Activated CD4-positive, alpha-beta T cell treated with anti-CD3 and anti-CD28 coated beads, Interleukin-10, Interleukin-2, amounts not matched to agents 100 ng/mL and 50 ng/mL, durations not matched to agents 16 hours and 8 hours (primary cell): ENCODE data around the gene MED25.

Experiments
- DNase-seq: peaks from one replicate; pipeline ENCODE4 v3.0.0-alpha.2; 2020

The MED25 gene

DNA sequence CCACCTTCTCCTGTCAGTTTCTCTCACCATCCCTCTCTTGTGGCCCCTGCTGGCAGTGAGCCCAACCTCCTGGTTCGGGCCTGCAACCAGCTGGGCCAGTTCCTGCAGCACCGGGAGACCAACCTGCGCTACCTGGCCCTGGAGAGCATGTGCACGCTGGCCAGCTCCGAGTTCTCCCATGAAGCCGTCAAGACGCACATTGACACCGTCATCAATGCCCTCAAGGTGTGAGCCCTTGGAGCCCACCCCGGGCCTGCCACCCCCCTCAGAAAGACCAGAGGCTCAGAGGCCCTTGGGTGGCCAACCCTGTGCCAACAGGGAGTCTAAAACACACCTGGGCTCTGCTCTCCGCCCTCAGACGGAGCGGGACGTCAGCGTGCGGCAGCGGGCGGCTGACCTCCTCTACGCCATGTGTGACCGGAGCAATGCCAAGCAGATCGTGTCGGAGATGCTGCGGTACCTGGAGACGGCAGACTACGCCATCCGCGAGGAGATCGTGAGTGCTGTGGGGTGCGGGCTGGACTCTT is 18.8 kb upstream of the MED25 start:
- DNase-seq: no peak

DNA sequence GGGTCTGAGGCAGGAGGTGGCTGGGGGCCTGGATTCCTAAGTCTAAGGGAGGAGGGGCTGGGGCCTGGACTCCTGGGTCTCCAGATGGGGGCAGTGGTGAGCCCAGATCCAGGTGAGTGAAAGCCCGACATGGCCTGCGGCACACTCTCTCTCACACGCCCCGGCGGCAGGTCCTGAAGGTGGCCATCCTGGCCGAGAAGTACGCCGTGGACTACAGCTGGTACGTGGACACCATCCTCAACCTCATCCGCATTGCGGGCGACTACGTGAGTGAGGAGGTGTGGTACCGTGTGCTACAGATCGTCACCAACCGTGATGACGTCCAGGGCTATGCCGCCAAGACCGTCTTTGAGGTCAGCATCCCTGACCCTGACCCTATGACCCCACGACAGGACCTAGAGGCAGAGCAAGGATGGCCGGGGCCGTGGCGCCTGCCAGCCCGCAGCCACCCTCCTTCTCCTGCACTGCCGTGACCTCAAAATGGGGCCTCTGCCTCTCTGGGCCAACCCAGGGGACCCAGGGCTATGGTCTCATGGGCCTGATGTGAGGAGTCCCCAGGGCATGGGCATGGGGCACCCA is 18.2 kb upstream of the MED25 start:
- DNase-seq: no peak

DNA sequence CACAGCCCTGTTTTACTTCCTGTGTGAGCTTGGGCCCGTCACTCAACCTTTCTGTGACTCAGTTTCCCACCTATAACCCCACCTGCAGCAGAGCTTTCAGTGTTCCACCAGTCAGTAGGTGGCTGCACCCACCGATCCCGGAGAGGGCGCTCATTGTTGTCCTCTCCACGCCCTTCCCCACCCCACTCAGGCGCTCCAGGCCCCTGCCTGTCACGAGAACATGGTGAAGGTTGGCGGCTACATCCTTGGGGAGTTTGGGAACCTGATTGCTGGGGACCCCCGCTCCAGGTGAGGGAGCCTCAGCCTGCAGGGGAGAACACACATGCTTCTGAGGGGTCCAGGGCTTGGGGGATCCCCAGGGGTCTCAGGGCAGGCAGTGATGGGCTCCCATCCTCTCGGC is 17.3 kb upstream of the MED25 start:
- DNase-seq: no peak

GRCh38 chr19:49801401-49801888 is 16.6 kb upstream of the MED25 start:
- DNase-seq: no peak

GRCh38 chr19:49801966-49802661 is 16.0 kb upstream of the MED25 start:
- DNase-seq: no peak

- no peak for DNase-seq
Measured at GRCh38 chr19:49802836-49803528, 15.1 kb upstream of the MED25 start.

- DNase-seq: no peak
Measured at GRCh38 chr19:49803529-49803856, 14.6 kb upstream of the MED25 start.

- no peak for DNase-seq
Measured at GRCh38 chr19:49805822-49806619, 12.1 kb upstream of the MED25 start.

DNA sequence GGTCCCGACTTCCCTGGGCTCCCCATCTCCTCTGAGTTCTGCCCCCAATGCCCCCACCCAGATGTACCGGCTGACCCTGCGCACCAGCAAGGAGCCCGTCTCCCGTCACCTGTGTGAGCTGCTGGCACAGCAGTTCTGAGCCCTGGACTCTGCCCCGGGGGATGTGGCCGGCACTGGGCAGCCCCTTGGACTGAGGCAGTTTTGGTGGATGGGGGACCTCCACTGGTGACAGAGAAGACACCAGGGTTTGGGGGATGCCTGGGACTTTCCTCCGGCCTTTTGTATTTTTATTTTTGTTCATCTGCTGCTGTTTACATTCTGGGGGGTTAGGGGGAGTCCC is 11.5 kb upstream of the MED25 start:
- no peak for DNase-seq

- no peak for DNase-seq
Measured at GRCh38 chr19:49807058-49807903, 10.8 kb upstream of the MED25 start.

DNA sequence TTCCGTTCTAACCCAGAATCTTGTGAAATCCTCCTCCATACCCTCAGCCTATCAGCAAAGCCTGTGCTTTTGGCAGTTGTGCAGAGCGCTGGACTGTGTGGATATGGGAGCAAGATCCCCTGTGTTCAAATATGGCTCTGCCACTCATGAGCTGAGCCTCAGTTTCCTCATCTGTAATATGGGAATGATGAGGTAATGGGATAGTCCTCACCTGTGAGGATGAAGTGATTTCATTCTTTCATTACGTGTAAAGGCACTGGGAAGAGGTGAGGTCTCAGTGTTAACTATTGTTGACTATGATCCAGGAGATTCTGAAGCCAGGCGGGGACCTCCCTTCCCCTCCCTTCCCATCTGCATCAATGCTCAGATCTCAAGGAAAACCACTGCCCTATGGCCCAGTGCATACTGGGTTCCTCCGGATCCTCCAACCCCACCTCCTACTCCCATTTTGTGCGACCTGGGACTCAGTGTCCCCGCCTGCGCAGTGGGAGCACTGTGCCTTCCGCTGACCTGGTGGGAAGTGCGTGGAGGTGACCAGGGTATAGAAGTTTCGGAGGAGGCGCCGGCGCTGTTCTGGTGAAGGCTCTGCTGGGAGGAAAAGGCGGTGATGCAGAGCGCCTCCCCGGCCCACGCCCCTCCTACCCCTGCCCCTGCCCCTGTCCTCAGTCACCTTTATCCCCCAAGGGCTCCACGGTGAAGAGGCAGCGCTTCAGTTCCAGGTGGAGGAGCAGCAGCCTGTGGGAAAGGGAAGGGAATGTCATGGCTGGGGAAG is 10.0 kb upstream of the MED25 start:
- DNase-seq: no peak

- peak; percentile 83 for DNase-seq
Measured at GRCh38 chr19:49808711-49809159, 9.4 kb upstream of the MED25 start.

DNA sequence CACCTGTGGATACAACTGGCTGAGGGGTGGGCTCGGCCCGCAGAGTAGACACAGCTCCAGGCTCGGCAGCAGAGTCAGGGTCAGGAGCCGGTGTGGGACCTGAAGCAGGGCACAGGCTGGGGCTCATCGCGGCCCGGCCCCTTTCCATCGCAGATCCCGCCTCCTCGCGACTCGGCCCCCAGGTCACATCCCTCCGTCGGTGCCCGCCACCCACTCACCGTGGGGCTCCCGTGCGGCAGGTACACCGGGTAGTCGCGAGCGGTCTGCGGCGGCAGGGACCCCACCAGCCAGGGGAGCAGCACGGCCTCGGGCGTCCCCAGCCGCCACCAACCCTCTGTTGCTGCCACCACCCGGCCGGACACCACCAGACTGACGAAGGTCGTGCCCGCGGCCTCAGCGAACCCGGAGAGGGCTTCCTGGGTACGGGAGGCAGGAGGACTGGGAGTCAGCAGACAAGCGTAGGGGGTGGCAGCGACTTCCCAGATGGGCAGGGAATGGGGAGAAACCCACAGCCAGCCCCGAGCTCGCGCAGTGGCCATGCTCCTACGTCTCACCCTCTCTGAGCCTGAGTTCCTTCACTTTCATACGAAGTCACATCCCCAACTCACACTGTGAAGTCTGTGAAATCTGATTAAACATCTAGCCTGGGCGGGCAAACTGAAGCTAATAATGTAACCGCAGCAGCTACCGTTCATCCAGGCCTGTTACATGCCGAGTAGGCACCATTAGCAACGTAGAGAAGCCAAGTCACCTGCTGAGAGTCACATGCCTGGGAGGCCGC is 8.7 kb upstream of the MED25 start:
- DNase-seq: peak; percentile 34

DNA sequence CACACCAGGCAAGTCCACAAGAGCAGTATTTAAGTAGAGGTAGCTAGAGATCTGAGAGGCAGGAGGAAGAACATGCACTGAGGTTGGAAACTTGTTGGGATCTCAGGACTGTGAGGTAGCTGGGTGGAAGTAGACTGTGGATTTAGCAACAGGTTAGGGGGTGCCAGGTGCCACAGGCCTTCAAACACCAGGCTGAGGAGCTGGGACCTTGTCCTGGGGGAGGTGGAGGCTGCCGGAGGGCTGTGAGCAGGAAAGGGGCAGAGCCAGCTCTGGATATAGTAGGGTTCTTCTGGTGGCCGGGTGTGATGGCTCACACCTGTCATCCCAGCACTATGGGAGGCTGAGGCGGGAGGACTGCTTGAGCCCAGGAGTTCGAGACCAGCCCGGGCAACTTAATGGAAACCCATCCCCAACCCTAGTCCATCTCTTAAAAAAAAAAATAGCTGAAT is 8.1 kb upstream of the MED25 start:
- DNase-seq: no peak

DNA sequence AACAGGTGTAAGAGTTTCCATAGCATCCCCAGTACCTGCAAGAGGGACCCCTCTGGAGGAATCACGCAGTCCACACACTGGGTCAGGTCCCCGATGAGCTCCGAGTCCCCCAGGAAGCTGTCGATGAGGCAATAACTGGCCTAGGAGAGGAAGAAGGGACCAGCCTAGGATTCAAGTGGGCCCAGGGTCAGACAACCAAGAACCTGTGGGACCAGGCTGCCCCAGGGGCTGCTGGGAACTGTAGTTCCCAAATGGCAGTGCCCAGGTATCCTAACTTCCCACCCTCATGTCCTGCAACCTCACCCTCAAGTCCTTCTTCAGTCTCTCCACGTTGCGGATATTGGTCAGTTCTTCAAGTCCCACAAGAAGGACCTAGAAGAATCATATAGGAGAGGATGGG is 6.8 kb upstream of the MED25 start:
- no peak for DNase-seq

DNA sequence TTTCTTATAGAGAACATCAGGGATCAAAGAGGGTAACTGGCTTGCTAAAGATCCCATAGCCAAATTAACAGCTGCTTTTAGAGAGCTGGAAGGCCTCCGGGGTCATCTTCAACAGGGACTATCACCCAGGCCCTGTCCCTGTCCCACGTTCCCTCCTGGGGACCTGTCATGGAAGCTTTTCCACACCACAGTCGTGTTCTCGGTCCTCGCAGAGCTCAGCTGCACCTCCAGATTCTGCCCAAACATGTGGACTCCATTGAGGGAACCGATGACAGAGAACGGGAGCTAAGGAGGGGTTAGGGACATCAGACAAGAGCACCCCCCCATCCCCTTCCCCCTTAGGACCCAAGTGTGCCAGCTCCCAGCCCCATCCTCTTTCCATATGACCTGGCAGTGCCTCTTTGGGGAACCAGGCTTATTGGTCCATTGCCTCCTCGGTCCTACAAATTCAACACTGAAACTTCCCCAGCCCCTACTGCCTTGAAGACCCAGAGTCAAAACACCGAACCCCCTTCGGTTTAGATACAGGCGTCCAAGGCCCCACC is 5.6 kb upstream of the MED25 start:
- DNase-seq: no peak

DNA sequence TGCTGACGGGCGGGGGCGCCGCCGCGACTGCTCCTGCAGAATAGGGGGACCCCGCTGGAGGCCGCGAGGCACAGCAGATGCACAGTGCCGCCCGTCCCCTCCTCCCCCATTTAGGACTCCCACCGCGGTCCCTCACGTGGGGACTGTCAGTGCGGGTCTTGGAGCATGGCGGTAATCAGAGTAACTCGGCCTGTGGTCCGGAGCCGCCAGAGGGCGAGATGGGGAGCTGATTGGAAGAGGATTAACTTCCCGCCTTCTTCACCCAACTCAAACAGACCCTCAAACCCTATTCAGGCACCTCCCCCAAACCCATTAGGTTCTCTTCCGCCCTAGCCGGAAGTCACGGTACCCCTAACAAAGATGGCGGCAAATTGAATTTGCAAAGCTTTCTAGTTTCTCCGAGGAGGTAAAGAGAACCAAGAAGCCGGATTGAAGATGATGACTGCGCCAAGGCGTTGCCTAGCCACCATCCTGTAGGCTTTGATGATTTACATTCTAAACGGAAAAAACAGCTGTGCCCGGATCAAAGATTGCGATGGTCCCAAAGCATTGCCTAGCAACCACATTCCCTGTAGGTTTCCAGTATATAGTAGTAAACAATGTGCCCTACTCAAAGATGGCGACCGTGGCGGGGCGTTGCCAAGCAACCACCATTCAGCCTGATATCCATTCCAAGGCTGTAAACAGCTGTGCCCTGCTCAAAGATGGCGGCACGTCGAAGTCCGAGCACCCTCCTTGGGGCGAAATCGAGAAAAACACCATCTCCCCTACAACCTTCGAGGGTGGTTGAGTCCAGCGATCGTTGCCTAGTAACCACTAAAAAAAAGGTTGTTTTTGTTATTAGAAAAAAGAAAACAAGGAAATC is 4.9 kb upstream of the MED25 start, which contains the start of gene FUZ:
Gene FUZ, minus strand, starts transcription at position 296 of the 865 bp plus-strand sequence. Its CDS starts 186 bp downstream, at position 110.
- DNase-seq: peak; percentile 97

DNA sequence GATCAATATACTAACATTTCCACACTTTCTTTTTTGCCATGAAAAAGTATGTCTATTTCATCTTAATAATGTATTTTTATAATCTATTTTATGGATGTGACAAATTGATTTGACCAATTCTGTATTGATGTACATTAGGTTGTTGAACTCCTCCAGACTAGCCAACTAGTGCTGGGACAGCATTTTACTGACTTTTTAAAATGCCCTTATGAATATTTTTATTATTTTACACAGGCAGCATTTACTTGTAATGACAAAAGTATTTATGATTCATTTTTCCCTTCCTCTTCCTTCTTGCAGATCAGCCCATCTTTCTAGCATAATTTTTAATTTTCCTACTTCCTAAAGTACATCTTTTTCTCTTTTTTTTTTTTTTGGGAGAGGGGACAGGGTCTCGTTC is 4.1 kb upstream of the MED25 start:
- DNase-seq: no peak

GRCh38 chr19:49816590-49816989 is 1.5 kb upstream of the MED25 start:
- DNase-seq: no peak
